A549 treated with AZD2906 at 1 μM for 4 hours (cell line): ENCODE results near the gene SPRYD4. TPM values are rescaled to one million over a fixed set of nuclear protein-coding genes. Genes with fewer than 3 reads are reported as not detected.

Experiments
- total RNA-seq: library from RNA; stranded (reverse); fragments of 200-300 nt; extraction: Qiagen RNA extraction; gene quantifications from 5 replicates; pipeline ENCODE4 v1.2.3, GENCODE V29; 2022

The SPRYD4 gene
- total RNA-seq, result 1.8 to 1.9 TPM (median 1.9 TPM) in 5 replicates

GRCh38 chr12:56468216-56469006 is at the start of gene SPRYD4:
Gene SPRYD4, plus strand, starts transcription at chr12:56468578. Its CDS starts 14 bp downstream, at chr12:56468592.

DNA sequence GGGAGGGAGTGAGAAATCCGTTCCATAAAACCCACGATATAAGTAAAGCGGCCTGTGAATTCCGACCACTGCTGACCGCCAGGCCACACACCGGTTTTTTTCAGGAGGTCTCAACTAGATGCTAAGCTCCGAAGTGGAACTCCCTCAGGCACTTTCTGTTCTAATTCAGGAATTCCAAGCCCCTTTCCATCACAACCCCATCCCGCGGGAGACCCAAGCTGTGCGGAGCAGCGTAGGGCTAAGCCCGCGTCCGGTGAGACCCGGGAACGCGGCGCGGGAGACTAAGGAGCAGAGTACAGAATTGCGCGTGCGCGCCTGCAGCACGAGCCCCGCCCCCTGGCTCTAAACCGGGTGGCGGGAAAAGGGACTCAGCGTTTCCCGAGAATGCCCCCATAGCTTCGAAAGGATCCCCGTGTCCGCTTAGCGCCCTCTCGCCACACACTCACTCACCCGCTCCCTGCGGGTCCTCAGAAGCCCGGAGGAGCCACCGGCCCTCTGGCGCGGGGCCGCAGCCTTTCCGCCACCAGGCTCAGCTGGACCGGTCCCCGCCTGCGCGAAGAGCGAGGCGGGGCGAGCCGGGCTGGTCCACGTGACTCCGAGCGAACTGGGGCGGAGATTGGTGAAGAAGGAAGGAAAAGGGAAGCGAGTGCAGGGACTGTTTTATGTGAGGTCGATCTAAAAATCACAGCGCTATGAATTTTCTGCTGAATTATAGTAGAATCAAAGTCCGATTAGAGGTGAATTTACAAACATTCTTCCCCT is 19.3 kb upstream of the SPRYD4 start, which contains the start of gene TIMELESS:
TSS of gene TIMELESS (minus strand) at position 567 of the 762 bp plus-strand sequence. CDS start 15,256 bp downstream, outside the sequence.

GRCh38 chr12:56454557-56454956 is 13.8 kb upstream of the SPRYD4 start, which contains the start of gene MIP:
Gene MIP, minus strand, starts transcription at chr12:56454657. Its CDS starts 44 bp downstream, at chr12:56454613.

DNA sequence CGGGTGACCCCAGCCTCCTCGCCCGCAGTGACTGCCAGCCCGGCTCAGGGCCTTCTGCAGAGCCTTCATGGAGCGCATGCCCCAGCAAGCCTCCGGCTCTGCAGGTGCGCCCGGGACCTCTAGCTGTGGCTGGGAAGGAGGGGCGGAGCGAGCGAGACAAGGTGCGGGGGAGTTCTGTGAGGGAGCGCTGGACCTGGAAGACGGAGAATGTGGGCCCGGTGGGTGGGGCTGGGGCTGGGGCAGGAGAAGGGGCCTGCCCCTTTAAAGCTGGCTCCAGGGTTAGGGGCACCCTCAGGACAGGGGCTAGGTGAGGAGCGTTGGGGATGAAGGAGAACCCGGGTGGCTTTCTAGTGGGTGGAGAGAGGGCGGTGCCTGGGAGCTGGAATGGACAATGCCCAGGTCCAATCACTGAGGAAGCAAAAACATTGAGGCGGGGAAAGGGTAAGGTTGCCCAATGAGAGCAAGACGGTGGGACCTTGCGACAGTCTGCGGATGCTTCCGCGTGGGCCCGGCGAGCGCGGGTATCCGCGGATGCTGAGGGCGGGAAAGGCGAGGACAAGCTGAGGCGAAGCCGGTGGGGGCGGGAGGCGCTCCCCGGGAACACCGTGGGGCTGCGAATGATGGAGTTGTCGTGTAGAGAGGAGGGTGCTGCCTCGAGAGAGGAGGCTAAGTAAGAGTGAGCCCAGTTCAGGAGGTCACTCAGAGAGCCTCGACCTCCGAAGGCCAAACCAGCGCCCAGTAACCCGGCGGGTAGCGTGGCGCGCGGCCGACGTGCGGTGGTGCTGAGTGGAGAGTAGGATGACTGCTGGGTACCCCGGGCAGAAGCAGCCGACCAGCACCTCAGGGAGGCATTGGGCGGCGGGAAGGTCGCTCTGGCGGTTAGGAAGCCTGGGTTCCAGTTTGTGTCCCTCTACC is 19.9 kb downstream of the SPRYD4 start, which contains the start of gene GLS2:
TSS of gene GLS2 (minus strand) at position 121 of the 915 bp plus-strand sequence. CDS start at position 78, 43 bp downstream.

DNA sequence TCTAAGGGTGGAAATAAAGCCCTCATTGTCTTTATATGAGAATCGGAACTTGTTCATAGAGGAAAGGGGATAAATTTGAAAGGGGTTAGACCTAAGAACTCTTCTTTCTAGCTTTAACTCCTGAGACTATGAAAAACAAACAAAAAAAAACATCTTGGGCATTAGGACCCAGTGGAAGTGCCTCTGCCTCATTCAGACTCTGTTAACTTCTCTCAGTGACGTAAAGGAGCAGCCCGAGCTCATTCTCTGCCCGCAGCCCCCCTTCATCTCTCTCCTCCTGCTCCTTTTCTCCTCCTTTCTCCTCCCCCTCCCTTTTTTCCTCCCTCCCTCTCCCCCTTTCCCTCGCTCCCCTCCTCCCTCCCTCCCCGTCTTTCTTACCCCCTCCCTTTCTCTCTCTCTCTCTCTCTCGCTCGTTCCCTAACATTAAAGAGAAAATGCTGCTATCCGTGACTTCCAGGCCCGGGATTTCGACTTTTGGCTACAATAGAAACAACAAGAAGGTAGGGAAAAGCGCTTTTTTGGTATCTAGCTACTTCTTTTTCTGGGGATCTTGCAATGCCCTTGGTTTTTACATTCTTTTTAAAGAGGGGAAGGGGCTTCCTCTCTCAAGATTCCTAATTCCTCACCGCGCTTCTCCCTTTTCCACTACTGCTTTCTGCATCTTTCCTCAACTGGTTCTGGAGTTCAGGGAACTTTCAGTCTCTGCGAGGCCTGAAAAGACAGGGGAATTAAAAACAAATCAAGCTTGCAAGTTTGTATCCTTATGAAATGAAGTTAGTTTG is 53.4 kb downstream of the SPRYD4 start, which contains the start of gene RBMS2:
TSS of gene RBMS2 (plus strand) at position 231 of the 782 bp plus-strand sequence. CDS start at position 435, 204 bp downstream.

Other genes starting within 250 kb of the SPRYD4 start
- 21.7 to 26.5 TPM (median 25.1 TPM) in 5 replicates for gene RNF41, start 246.7 kb upstream of the SPRYD4 start, total RNA-seq
- 54.9 to 59.8 TPM (median 58.5 TPM) in 5 replicates for gene NABP2, start 244.2 kb upstream of the SPRYD4 start, total RNA-seq
- gene SLC39A5, start 238.5 kb upstream of the SPRYD4 start, total RNA-seq, result 0.05 to 0.08 TPM in 2 of 5 replicates, not detected in the others
- gene ANKRD52, start 210.2 kb upstream of the SPRYD4 start, total RNA-seq, result 36.2 to 45.1 TPM (median 38.3 TPM) in 5 replicates
- gene COQ10A, start 201.6 kb upstream of the SPRYD4 start, total RNA-seq, result 12.1 to 14.7 TPM (median 14.2 TPM) in 5 replicates
- gene CS, start 168.2 kb upstream of the SPRYD4 start, total RNA-seq, result 144 to 175 TPM (median 152 TPM) in 5 replicates
- 108 to 151 TPM (median 138 TPM) in 5 replicates for gene CNPY2, start 152.6 kb upstream of the SPRYD4 start, total RNA-seq
- gene PAN2, start 134.6 kb upstream of the SPRYD4 start, total RNA-seq, result 10.3 to 14.2 TPM (median 13.9 TPM) in 5 replicates
- gene IL23A, start 129.7 kb upstream of the SPRYD4 start, total RNA-seq, result 0.31 to 0.52 TPM (median 0.38 TPM) in 5 replicates
- gene STAT2, start 108.5 kb upstream of the SPRYD4 start, total RNA-seq, result 10.7 to 13.2 TPM (median 11.1 TPM) in 5 replicates
- gene APOF, start 105.7 kb upstream of the SPRYD4 start, total RNA-seq, result not detected in 5 replicates
- 31.5 to 36.5 TPM (median 34.9 TPM) in 5 replicates for gene TIMELESS, start 19.2 kb upstream of the SPRYD4 start, total RNA-seq
- 0.07 to 0.09 TPM in 2 of 5 replicates, not detected in the others for gene MIP, start 13.9 kb upstream of the SPRYD4 start, total RNA-seq
- gene GLS2, start 19.6 kb downstream of the SPRYD4 start, total RNA-seq, result 0.15 to 0.62 TPM (median 0.20 TPM) in 5 replicates
- gene RBMS2, start 53.2 kb downstream of the SPRYD4 start, total RNA-seq, result 7.1 to 12.7 TPM (median 9.1 TPM) in 5 replicates
- gene BAZ2A, start 161.7 kb downstream of the SPRYD4 start, total RNA-seq, result 28.9 to 40.4 TPM (median 35.6 TPM) in 5 replicates
- 838 to 914 TPM (median 893 TPM) in 5 replicates for gene ATP5F1B, start 177.4 kb downstream of the SPRYD4 start, total RNA-seq
- 340 to 396 TPM (median 363 TPM) in 5 replicates for gene PTGES3, start 219.7 kb downstream of the SPRYD4 start, total RNA-seq